Fibroblast of gingiva (primary cell): Measurements from ENCODE around the gene ZSWIM1.

ENCODE experiments used
- DNase-seq: peaks from one replicate; pipeline ENCODE4 v3.0.0-alpha.2; 2011; ENCODE audit warnings: low read depth

ZSWIM1 gene

DNA sequence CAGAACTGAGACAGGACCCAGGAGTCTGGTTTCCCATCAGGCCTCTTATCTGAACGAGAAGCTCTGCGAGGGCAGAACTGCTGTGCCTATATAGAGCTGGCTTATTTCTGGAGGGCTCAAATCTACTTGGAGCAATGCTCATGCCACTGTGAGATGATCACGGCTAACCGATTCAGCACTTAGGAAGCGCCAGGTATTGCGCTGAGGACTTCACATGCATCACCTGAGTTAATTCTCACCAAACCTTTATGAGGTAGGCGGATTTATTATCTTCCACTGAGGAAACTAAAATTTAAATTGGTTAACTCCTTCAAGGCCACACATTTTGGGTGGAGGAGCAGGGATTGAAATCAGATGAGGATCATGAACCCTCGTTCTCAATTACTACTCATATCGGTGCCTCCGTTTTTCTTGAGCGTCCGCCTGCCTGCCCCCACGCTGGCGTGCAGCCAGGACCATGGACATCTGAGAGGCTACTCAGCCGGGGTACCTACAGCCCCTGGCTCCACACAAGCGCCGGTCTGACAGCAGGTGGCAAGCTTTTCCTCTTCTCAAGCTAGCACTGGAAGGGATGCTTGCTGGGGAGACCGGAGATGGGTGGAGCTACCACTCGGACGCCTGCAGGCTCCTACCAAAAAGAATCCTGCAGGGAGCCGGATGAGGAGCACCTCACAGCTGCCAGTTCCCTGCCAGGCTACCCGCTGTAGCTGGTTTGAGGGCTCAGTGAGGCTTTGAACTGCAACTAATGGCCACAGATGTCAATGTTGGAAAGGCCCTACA is 52.4 kb downstream of the ZSWIM1 start:
- DNase-seq, result peak; percentile 66

DNA sequence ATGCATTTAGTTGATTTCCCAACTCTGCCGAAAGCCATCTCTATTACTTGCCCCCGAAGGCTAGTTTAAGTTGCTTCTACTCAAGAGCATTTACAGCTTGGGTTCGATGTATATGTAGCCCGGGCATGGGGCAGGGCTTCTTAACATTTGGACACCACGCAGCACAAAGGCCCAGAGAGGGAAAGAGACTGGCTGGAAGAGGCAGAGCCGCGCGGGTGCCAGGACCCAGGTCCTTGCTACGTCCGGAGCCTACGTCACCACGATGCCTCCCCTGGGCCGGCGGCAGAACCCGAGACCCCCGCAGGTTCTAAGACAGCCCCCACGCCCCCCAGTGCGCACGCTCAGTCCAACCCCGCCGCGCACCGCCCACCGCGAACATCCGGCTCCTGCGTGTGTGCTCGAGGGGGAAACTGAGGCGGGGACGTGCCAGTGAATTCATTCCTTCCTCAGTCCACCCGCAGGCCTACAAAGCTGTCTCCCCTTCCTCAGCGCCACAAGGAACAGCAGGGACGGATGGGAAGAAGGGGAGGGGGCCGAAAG is 53.1 kb downstream of the ZSWIM1 start:
- DNase-seq, result peak; percentile 30
